PC-3 (cell line): Measurements from ENCODE around the gene ETS1. TPM values are rescaled to one million over a fixed set of nuclear protein-coding genes. Genes with fewer than 3 reads are reported as not detected.
A peak's percentile ranks its signal among the peaks of the same experiment; 100 is the strongest.

ENCODE experiments used
- ATAC-seq: fragments of 200-7000 bp; cut with Tn5 transposase; 2 replicates; pipeline ENCODE4 v1.9.1; 2020; ENCODE audit warnings: mild to moderate bottlenecking, moderate library complexity
- BruUV-seq: library from RNA; stranded (reverse); fragments of 400-500 nt; replicated peaks from 2 replicates; lab custom pipeline; 2021; lab: Mats Ljungman, UMichigan
- CTCF ChIA-PET: fragments of 300-600 bp; sonication (Branson Sonifier 250); formaldehyde crosslinking; loops from one replicate; lab custom pipeline; 2022; ENCODE audit warnings: antibody characterized with exemption; lab: Charles Lee
- POLR2A ChIA-PET: fragments of 300-600 bp; sonication (Branson Sonifier 250); formaldehyde crosslinking; loops from one replicate; lab custom pipeline; 2022; ENCODE audit warnings: antibody characterized with exemption; ENCODE audit not compliant: unreplicated experiment; lab: Charles Lee
- DNase-seq: peaks from one replicate; pipeline ENCODE4 v3.0.0-alpha.2; 2015
- H2AFZ ChIP-seq: fragments of 300-600 bp; sonication (generic); 2 replicates; pipeline ENCODE4 v1.6.0; 2016; ENCODE audit warnings: antibody characterized with exemption, low read length
- H3F3A ChIP-seq: fragments of 300-600 bp; sonication (generic); one replicate; pipeline ENCODE4 v1.6.0; 2017; ENCODE audit warnings: antibody characterized with exemption, low read length, control low read depth, mild to moderate bottlenecking; ENCODE audit not compliant: unreplicated experiment
- H3K27ac ChIP-seq: fragments of 300-600 bp; sonication (generic); 2 replicates; pipeline ENCODE4 v1.5.1; 2016; ENCODE audit warnings: mild to moderate bottlenecking, low read length
- H3K27me3 ChIP-seq: fragments of 300-600 bp; sonication (generic); 2 replicates; pipeline ENCODE4 v1.6.1; 2016; ENCODE audit warnings: low read length, mixed read lengths
- H3K36me3 ChIP-seq: fragments of 300-600 bp; sonication (generic); 2 replicates; pipeline ENCODE4 v1.6.1; 2016; ENCODE audit warnings: low read depth, mixed run types, low read length, mixed read lengths
- H3K4me1 ChIP-seq: fragments of 300-600 bp; sonication (generic); 2 replicates; pipeline ENCODE4 v1.5.1; 2016; ENCODE audit warnings: low read length; ENCODE audit not compliant: insufficient read depth
- H3K4me2 ChIP-seq: fragments of 300-600 bp; sonication (generic); 2 replicates; pipeline ENCODE4 v1.6.0; 2016; ENCODE audit warnings: low read length
- H3K4me3 ChIP-seq: fragments of 300-600 bp; sonication (generic); 2 replicates; pipeline ENCODE4 v1.5.1; 2016; ENCODE audit warnings: mild to moderate bottlenecking, low read length, mixed read lengths
- H3K79me2 ChIP-seq: fragments of 300-600 bp; sonication (generic); 2 replicates; pipeline ENCODE4 v1.6.1; 2017; ENCODE audit warnings: low read length, mixed read lengths
- H3K9ac ChIP-seq: fragments of 300-600 bp; sonication (generic); 2 replicates; pipeline ENCODE4 v1.6.0; 2016; ENCODE audit warnings: mild to moderate bottlenecking, low read length
- H3K9me2 ChIP-seq: fragments of 300-600 bp; sonication (generic); replicated peaks from 2 replicates; pipeline ENCODE4 v1.6.1; 2016; ENCODE audit warnings: mixed run types, low read length, mixed read lengths
- H3K9me3 ChIP-seq: fragments of 300-600 bp; sonication (generic); 2 replicates; pipeline ENCODE4 v1.6.1; 2016; ENCODE audit warnings: low read length, mixed read lengths
- H4K20me1 ChIP-seq: fragments of 300-600 bp; sonication (generic); 2 replicates; pipeline ENCODE4 v1.6.1; 2016; ENCODE audit warnings: low read length, mixed read lengths
- EZH2 ChIP-seq: fragments of 300-600 bp; sonication (generic); IDR thresholded peaks from one replicate; pipeline ENCODE4 v1.6.1; 2017; ENCODE audit warnings: antibody characterized with exemption, mild to moderate bottlenecking, low read length; ENCODE audit not compliant: unreplicated experiment
- EZH2phosphoT487 ChIP-seq: fragments of 300-600 bp; sonication (generic); IDR thresholded peaks from 2 replicates; pipeline ENCODE4 v1.6.1; 2018; ENCODE audit warnings: mild to moderate bottlenecking, antibody characterized with exemption, low read length, borderline replicate concordance
- intact Hi-C: fragments of 100-400 bp; cut with micrococcal nuclease; formaldehyde crosslinking; loops from 2 replicates; pipeline ENCODE4 v1.9.0; 2023
- total RNA-seq: library from RNA; depleted of rRNA; stranded (reverse); fragments of >200 nt; gene quantifications from 2 replicates; pipeline ENCODE4 v1.2.3, GENCODE V29; 2014
- TF ChIP-seq, protein P1 (sequence below): fragments of 300-600 bp; sonication (generic); conservative IDR thresholded peaks from 2 replicates; pipeline ENCODE4 v1.5.1; 2017; ENCODE audit warnings: antibody characterized with exemption, low read depth, mild to moderate bottlenecking, low read length

ETS1 gene
- total RNA-seq, 1 experiment from 2014 or later: 52.0 TPM

DNA sequence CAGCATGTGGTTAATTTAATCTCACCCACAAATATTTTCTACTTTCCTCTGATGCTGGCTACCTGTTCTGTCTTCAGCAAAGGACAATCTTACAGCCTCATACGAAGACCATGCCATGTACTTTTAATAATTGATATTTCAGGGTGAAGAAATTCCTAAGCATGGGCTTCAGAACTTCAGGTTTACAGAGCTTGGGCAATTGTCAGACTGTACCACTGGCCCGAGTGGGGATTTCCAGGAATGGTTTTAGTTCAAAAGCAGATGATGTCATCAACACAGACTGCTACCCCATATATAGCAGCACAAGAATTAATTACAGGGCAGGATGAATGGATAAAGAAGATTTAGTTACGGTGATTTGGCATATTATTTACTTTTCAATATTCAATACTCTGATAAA lies 171.8 kb downstream of the ETS1 start:
- H3F3A ChIP-seq: no peaks in the 10 kb centered on the region
- H3K27ac ChIP-seq: no peak overlapping the region
- no peaks in the 10 kb centered on the region for H4K20me1 ChIP-seq
- H3K79me2 ChIP-seq: no peaks in the 10 kb centered on the region
- H3K9me3 ChIP-seq: no peaks in the 10 kb centered on the region
- no TSS peak for BruUV-seq
- ATAC-seq (no peak), DNase-seq (no peak)
- ChIA-PET CTCF (no interaction called here), POLR2A (no interaction called here)
- H3K9ac ChIP-seq: no peak overlapping the region
- no peaks in the 10 kb centered on the region for H3K9me2 ChIP-seq
- no peak overlapping the region for H2AFZ ChIP-seq
- H3K27me3 ChIP-seq: no peaks in the 10 kb centered on the region
- no peaks in the 10 kb centered on the region for H3K36me3 ChIP-seq
- no peak for TF ChIP-seq EZH2
- TF ChIP-seq, protein P1, sequence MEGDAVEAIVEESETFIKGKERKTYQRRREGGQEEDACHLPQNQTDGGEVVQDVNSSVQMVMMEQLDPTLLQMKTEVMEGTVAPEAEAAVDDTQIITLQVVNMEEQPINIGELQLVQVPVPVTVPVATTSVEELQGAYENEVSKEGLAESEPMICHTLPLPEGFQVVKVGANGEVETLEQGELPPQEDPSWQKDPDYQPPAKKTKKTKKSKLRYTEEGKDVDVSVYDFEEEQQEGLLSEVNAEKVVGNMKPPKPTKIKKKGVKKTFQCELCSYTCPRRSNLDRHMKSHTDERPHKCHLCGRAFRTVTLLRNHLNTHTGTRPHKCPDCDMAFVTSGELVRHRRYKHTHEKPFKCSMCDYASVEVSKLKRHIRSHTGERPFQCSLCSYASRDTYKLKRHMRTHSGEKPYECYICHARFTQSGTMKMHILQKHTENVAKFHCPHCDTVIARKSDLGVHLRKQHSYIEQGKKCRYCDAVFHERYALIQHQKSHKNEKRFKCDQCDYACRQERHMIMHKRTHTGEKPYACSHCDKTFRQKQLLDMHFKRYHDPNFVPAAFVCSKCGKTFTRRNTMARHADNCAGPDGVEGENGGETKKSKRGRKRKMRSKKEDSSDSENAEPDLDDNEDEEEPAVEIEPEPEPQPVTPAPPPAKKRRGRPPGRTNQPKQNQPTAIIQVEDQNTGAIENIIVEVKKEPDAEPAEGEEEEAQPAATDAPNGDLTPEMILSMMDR: no peak
- no peak for TF ChIP-seq EZH2phosphoT487
- no peak overlapping the region for H3K4me2 ChIP-seq
- peaks cover 35% of the 10 kb centered on the region for H3K4me1 ChIP-seq
- no peak overlapping the region for H3K4me3 ChIP-seq
- intact Hi-C loops: no loop called here

DNA sequence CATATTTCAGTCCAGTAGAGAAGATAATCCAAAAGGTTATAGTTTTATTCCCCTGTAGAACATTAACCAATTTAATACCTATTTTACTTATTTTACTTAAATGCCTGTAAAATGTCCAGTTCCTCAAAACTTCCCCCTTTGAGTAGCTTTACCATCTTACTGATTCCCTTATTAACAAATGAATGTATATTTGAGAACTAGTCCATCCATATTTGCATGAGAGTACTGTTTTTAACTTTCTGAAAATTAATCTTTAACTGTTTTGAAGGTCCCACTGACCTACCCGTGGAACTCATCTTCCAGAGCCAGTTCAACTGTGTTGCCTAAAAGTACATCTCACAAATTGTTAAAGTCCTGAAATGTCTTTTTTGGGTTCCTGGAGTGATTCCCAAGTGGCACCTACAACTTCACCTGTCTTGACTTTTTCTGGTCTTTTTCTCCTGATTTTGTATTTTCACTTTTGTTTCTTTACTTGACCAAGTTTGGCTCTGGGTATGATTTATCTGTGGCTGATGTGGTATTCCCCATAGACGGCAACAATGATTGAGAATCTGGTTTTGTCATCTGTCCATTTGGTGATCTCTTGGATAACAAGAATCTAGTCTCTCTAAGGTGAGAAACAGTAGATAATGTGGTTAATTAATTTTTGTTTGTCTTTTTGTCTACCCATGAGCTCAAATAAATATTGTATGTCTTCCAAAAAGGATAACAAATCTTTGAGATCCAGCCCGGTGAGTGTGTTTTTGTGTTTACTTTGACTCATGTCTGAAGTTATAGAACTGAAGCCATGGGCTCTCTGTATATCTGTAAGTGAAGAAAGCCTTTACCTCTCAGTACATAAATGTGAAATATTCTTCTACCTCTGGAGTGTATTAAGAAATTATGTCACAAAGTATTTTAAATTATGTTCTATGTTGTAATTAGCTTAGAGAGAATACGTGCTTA lies 174.2 kb downstream of the ETS1 start:
- ATAC-seq (peak; percentile 80), DNase-seq (peak; percentile 91)
- Histone ChIP-seq H3K9me2 (no peaks in the 10 kb centered on the region), H4K20me1 (no peaks in the 10 kb centered on the region), H3K4me2 (peak overlapping the region; percentile 38), H3K4me3 (no peak overlapping the region), H3K36me3 (no peaks in the 10 kb centered on the region), H3K4me1 (peaks cover 56% of the 10 kb centered on the region), H3K27ac (peak overlapping the region; percentile 5), H3K79me2 (no peaks in the 10 kb centered on the region), H3K9ac (no peak overlapping the region), H3F3A (no peaks in the 10 kb centered on the region), H2AFZ (no peak overlapping the region), H3K9me3 (no peaks in the 10 kb centered on the region), H3K27me3 (no peaks in the 10 kb centered on the region)
- no TSS peak for BruUV-seq
- ChIA-PET CTCF (interaction anchor here (0.6 kb wide), 1 partner anchor 54 kb away, joined by 4 read pairs; no protein-coding TSS in a partner anchor), POLR2A (interaction anchor here (0.6 to 0.7 kb wide), 3 partner anchors 11 to 109 kb away, joined by 3 to 5 read pairs (median 3); no protein-coding TSS in a partner anchor)
- no peak for TF ChIP-seq EZH2
- TF ChIP-seq, protein P1: no peak
- TF ChIP-seq EZH2phosphoT487: no peak
- intact Hi-C loops: loop anchor here (2.0 to 5.0 kb wide), 2 partner anchors 41 to 78 kb away; no protein-coding TSS in a partner anchor

DNA sequence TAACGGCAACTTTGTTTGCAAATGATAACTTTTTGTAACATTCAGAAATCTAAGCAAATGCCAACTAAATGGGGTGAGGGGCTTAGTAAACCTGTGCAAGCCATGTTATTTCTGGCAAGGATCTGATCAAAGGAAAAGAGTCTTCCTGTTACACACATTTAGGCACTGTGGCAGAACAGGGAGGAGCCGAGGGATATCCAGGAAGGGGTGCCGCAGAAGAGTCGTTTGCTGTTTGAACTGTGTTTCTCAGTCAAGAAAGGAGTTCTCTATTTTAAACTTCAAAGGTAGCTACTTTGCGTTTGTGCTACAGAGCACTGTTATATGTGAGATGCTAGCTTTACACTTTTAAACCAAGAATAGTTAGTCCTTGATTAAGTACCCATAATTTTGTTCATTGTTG lies 175.5 kb downstream of the ETS1 start:
- intact Hi-C loops: loop anchor here (2.0 to 5.0 kb wide), 2 partner anchors 40 to 77 kb away; no protein-coding TSS in a partner anchor
- CTCF ChIA-PET: no interaction called here
- Histone ChIP-seq H3K36me3 (no peaks in the 10 kb centered on the region), H3K9ac (no peak overlapping the region), H3K4me1 (peaks cover 54% of the 10 kb centered on the region), H3K79me2 (no peaks in the 10 kb centered on the region), H4K20me1 (no peaks in the 10 kb centered on the region), H3K27ac (no peak overlapping the region), H3K4me2 (no peak overlapping the region), H3K9me3 (no peaks in the 10 kb centered on the region), H3K27me3 (no peaks in the 10 kb centered on the region), H3F3A (no peaks in the 10 kb centered on the region), H3K9me2 (no peaks in the 10 kb centered on the region), H2AFZ (no peak overlapping the region), H3K4me3 (no peak overlapping the region)
- DNase-seq: no peak
- POLR2A ChIA-PET: no interaction called here
- no TSS peak for BruUV-seq
- no peak for ATAC-seq
- no peak for TF ChIP-seq EZH2phosphoT487
- no peak for TF ChIP-seq EZH2
- TF ChIP-seq, protein P1: no peak
